Glutamatergic neuron (in vitro differentiated cells): ENCODE measurements around the gene ZNF646. TPM values are rescaled to one million over a fixed set of nuclear protein-coding genes. Genes with fewer than 3 reads are reported as not detected.

Experiments
- DNase-seq: peaks from one replicate; pipeline ENCODE4 v3.0.0; 2022
- H3K27ac Mint-ChIP-seq: one replicate; pipeline ENCODE4 v1.8.0; 2020; ENCODE audit warnings: mild to moderate bottlenecking, mixed read lengths, inconsistent platforms; ENCODE audit not compliant: unreplicated experiment
- H3K27me3 Mint-ChIP-seq: one replicate; pipeline ENCODE4 v1.8.0; 2020; ENCODE audit warnings: mild to moderate bottlenecking, moderate library complexity, mixed read lengths, inconsistent platforms; ENCODE audit not compliant: unreplicated experiment
- H3K36me3 Mint-ChIP-seq: one replicate; pipeline ENCODE4 v1.8.0; 2020; ENCODE audit warnings: mild to moderate bottlenecking, mixed read lengths, inconsistent platforms; ENCODE audit not compliant: unreplicated experiment
- H3K4me1 Mint-ChIP-seq: one replicate; pipeline ENCODE4 v1.8.0; 2020; ENCODE audit warnings: mild to moderate bottlenecking, low read depth, mixed read lengths, inconsistent platforms; ENCODE audit not compliant: unreplicated experiment
- H3K4me3 Mint-ChIP-seq: one replicate; pipeline ENCODE4 v1.8.0; 2020; ENCODE audit warnings: mild to moderate bottlenecking, mixed read lengths, inconsistent platforms; ENCODE audit not compliant: unreplicated experiment
- H3K9me3 Mint-ChIP-seq: one replicate; pipeline ENCODE4 v1.8.0; 2020; ENCODE audit warnings: mild to moderate bottlenecking, moderate library complexity, mixed read lengths, inconsistent platforms; ENCODE audit not compliant: unreplicated experiment
- CTCF ChIP-seq: fragments of 200-600 bp; sonication (generic); IDR thresholded peaks from one replicate; pipeline ENCODE4 v1.5.0; 2021; ENCODE audit not compliant: partially characterized antibody, unreplicated experiment
- total RNA-seq: library from RNA; stranded (reverse); fragmentation: NEBNext Ultra II Directional; extraction: Animal tissue kit (Norgen Biotek cat#: 25700); gene quantifications from one replicate; pipeline ENCODE4 v1.2.1, GENCODE V29; 2021; ENCODE audit not compliant: unreplicated experiment

Gene ZNF646
- total RNA-seq, 1 donor from 2014 or later, result 33.1 TPM

- Mint-ChIP-seq H3K9me3 (peaks cover 15% of the 10 kb centered on the region), H3K36me3 (no peaks in the 10 kb centered on the region), H3K27ac (peak overlapping the region; percentile 99), H3K4me1 (peaks cover 10% of the 10 kb centered on the region), H3K27me3 (peaks cover 2% of the 10 kb centered on the region), H3K4me3 (peak overlapping the region; percentile 98)
- peak; percentile 97 for DNase-seq
- no peak for TF ChIP-seq CTCF
These were observed 866 bp upstream of the ZNF646 start for GRCh38 chr16:31073142-31073969.

- Mint-ChIP-seq H3K4me1 (peaks cover 10% of the 10 kb centered on the region), H3K36me3 (no peaks in the 10 kb centered on the region), H3K27ac (peak overlapping the region; percentile 97), H3K27me3 (peaks cover 2% of the 10 kb centered on the region), H3K9me3 (peaks cover 16% of the 10 kb centered on the region), H3K4me3 (peak overlapping the region; percentile 97)
- DNase-seq, result no peak
- no peak for TF ChIP-seq CTCF
These were observed 577 bp downstream of the ZNF646 start for GRCh38 chr16:31074814-31075183.

- Mint-ChIP-seq H3K9me3 (peaks cover 17% of the 10 kb centered on the region), H3K27ac (peak overlapping the region; percentile 64), H3K36me3 (no peaks in the 10 kb centered on the region), H3K4me3 (no peak overlapping the region), H3K4me1 (peaks cover 12% of the 10 kb centered on the region), H3K27me3 (peaks cover 2% of the 10 kb centered on the region)
- no peak for DNase-seq
- TF ChIP-seq CTCF, result no peak
These were observed 2.1 kb downstream of the ZNF646 start for GRCh38 chr16:31076319-31076718.

GRCh38 chr16:31077024-31077423 is 2.8 kb downstream of the ZNF646 start:
- Mint-ChIP-seq H3K9me3 (peaks cover 15% of the 10 kb centered on the region), H3K27ac (no peak overlapping the region), H3K27me3 (peaks cover 2% of the 10 kb centered on the region), H3K36me3 (no peaks in the 10 kb centered on the region), H3K4me3 (no peak overlapping the region), H3K4me1 (peaks cover 7% of the 10 kb centered on the region)
- no peak for TF ChIP-seq CTCF
- DNase-seq, result no peak
